SIG-M5 treated with dmso at 0.1 percent for 504 hours (cell line): ENCODE measurements around the gene SYNRG.

ENCODE experiments used
- DNase-seq: peaks from one replicate; lab custom pipeline; 2025; ENCODE audit not compliant: unreplicated experiment; lab: John Stamatoyannopoulos, UW

SYNRG gene

DNA sequence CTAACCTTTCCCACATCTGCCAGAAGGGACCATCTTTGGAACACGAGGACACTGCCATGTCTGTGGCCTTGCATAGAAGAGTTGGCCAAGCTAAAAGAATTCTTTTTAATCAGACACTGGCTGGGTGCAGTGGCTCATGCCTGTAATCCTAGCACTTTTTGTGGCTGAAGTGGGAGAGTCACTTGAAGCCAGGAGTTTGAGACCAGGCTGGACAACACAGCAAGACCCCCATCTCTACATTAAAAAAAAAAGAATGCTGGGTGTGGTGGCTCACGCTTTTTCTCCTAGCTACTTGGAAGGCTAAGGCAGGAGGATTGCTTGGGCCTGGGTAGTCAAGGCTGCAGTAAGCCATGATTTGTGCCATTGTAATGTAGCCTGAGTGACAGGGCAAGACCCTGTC lies 128.8 kb downstream of the SYNRG start:
- no peak for DNase-seq

DNA sequence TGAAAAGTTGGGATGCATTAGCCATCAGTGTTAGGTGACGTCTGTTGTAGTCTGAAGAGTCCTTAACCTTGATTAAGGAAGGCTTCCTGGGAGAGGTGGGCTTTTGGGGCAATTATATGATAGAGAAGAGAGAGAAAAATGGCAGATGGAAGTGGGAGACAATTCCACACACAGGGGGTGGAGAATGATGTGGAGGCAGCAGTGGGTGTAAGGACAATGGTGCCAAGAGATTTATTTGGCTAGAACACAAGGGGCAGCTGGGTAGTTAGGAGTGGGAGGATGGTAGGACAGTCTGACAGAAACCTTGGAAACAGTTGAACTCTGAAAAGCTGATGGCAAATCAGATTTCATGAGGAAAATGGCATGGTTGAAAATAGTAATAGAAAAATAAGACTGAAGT lies 130.2 kb downstream of the SYNRG start:
- DNase-seq, result no peak

DNA sequence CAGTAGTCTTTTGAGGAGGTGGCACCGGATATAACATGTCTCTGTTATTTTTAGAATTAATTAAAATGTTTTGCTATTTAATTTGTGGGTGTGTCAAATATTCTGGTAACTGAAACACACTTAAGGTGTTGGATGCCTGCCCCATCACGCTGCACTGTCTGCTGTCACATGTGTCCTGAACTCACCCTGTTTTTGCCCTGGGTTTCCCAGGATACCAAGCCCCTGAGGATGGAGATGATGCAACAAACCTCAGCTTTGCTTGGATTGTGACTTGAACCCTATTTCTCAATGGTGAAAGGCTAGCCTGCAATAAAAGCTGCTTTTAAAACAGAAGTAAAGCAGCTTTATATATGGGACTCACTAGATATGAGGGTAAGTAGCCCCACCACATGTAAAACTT lies 131.0 kb downstream of the SYNRG start:
- peak; percentile 12 for DNase-seq

DNA sequence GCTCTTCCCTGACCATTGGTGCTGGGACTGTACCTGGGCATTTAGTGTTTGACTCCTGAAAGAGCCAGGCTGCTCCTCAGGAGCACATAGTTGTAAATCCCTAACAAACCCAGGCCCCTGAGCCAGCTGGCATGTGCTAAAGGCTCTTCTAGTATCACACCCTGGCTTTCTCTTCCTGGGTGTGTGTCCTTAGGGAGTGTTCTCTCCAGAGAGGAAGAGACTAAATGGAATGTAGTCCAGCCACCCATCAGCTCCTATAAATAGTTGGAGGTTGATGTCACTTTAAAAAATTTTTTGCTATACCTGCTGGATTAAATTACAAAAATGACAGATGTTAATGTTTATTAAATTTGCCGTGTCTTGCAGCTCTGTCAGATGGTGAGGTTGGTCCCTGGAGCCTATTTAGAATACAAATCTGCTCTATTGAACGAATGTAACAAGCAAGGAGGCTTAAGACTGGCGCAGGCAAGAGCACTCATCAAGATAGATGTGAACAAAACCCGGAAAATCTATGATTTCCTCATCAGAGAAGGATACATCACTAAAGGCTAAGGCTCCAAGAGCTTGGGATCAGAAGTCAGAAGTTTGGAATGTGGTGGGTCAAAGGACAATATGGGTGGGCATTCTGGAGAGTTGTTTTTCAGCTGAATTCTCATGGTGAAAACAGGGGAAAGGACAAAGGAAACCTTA lies 132.6 kb downstream of the SYNRG start:
- DNase-seq, result peak; percentile 12

DNA sequence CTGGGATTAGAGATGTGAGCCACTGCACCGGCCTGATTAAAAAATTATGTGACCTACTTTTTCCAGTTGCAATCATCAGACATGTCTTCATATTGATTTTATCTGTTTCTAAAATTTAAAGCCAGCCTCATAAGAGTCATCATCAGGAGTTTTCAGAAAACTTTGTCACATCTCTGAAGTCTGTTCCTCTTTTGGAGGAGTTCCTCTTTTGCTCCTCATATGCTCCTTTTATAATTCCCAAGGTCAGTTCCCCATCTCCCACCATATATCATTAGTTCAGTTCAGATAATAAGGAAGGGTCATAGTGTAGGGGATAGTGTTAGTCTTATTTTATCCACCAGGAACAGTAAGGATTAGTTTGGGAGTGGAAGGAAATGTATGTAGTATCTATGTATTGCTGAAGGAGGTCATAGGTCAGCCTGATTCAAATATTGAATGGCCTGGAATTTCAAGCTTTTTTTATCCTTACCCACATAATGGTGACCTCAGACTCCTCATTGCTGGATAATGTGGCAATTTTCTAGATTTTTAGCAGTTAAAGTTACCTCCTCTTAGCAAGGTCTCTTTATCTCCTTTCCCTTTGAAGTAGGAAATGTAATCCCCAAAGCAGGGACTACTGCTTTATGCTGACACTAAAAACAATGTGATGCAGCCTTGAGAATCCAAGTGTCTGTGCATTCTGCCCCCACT lies 133.3 kb downstream of the SYNRG start:
- peak; percentile 49 for DNase-seq

DNA sequence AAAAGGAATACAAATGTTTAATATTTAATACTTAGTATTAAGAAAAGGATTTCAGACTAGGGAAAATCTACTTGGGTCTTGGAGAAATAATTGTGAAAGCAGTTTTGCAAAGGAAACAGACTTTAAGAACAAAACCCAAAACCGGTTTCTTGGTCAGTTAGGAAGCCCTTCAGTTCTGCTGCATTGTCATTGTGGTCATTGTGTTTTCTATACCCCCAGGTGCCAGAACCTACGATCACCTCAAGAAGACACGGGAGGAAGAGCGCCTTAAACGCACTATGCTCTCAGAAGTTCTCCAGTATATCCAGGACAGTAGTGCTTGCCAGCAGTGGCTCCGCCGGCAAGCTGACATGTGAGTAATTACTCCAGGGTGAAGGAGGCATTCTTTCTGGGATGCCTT lies 139.0 kb downstream of the SYNRG start:
- no peak for DNase-seq

DNA sequence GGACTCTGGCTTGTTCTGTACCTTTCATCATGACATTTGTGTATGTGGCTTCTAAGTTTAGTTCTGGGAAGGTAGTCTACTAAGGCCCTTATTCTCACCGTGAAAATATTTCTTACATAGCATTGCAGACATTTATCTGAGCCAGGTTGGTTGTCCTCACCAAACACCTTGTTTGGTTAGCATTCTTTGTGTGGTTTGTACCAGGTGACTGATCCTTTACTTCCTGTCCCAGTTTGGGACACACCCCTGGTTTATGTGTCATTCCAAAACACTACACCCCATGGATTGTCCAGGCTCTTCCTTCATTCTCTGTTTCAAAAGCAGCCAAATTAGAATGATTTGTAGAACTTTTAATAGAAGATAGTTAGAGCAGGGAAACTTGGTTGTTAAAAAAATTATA lies 142.7 kb downstream of the SYNRG start:
- DNase-seq, result no peak

DNA sequence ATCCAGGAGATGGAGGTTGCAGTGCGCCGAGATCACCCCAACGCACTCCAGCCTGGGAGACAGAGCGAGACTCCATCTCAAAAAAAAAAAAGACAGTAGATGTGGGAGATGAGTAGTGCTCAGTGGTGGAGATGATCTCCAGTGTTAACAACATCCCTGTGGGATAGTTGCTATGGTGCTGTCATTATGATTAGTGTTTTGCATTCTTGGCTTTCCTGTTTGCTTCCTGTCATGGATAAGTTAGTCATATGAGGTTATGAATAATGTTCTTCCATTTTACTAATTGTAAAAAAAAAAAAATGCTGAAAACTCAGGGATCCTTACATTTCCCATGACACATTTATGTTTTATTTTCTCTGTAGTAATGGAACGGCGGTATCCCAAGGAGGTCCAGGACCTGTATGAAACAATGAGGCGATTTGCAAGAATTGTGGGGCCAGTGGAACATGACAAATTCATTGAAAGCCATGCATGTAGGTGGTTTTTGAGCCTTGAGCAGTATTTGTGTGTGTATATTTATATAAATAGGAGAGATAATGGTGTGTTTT lies 144.1 kb downstream of the SYNRG start:
- DNase-seq, result no peak
